T-helper 2 cell (primary cell): ENCODE measurements around the gene AKAP12.
A peak's percentile ranks its signal among the peaks of the same experiment; 100 is the strongest.
"Not testable (repeated sequence)": the region's sequence is repeated elsewhere in the genome, so short reads cannot be mapped to it uniquely, and the experiment has no call there.

Experiments used
- DNase-seq, 5 experiments: peaks; one replicate each; pipeline versions ENCODE4 v3.0.0 to v3.0.0-alpha.2; 2012 to 2022

AKAP12 gene

GRCh38 chr6:151315661-151316060 is 75.9 kb downstream of the AKAP12 start:
- not testable (repeated sequence) for DNase-seq

GRCh38 chr6:151317103-151317994 is 77.6 kb downstream of the AKAP12 start:
- DNase-seq, result no peak

- no peak for DNase-seq
Measured at GRCh38 chr6:151317995-151318365, 78.2 kb downstream of the AKAP12 start.

DNA sequence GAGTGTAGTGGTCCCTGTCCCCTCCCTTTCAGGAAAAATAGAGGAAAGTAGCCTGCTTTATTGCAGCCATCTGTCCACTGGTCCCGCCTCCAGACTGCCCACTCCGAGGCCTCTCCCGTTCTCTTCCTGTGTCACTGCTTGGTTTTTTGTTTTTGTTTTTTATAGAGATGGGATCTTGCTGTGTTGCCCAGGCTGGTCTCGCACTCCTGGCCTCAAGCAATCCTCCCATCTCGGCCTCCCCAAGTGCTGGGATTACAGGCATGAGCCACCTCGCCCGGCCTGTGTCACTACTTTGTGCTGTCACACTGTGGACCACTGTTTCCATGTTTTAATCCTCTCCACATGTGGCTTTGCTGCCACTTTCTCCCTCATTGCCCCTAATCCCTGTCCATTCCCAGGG is 80.4 kb downstream of the AKAP12 start:
- no peak for DNase-seq

DNA sequence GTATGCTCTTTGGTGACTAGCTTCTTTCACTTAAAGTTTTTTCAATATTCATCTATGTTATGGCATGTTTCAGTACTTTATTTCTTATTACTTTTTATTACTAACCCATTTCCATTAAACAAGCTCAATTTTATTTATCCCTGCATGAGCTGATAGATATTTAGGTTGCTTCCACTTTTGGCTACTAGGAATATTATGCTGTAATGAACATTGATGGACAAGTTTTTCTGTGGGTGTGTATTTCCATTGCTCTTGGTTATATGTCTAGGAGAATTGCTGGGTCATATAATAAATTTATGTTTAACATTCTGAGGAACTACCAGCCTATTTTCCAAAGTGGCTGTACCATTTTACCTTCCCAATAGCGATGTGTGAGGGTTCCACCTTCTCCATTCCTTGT is 81.7 kb downstream of the AKAP12 start:
- DNase-seq, result no peak

DNA sequence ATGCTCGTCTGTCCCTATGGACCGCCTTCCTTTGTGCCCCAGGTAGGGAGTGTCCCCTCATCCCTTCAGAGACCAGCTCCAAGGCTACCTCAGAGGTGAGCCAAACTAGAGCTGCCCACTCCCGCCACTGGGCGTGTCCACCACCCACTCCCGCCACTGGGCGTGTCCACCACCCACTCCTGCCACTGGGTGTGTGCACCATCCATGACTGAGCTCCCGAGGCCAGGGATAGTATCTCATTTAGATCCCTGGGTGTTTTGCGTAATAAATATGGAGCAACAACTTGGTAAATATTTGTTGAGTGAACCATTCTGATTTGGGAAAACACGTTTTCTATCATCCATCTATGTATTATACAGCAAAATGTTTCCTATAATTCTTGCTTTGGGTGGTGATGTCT is 82.8 kb downstream of the AKAP12 start:
- DNase-seq, result no peak

DNA sequence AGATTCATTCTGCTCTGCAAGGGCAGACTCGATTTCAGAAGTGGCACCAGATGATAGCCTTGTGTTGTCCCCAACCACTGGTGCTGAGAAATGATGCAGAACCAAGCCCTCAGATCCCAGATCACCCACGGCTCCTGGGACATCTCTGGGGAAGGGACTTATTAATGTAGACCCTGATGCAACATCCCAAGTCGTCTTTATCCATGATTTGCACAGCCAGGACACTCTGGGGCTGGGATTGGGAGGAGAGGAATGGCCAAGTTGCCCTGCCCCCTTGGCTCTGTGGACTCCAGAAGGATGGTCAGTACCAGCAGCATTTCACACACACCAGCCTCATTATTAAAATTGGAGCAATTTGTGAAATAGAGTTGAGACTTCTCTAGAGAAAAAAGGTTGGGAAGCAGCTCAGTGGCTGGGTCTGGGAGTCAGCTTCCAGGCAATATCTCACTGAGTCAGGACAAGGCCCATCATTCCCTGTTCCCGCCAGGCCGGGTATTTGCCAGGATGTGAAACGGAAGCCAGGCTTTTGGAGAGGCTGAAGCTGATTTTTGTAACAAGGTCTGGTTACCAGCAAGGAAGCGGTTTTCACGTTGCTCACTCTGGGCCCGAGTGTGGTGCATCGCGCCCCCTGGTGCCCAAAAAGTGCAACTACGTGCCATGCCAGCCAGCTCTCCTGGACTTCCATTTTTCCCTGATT is 84.2 kb downstream of the AKAP12 start:
- DNase-seq, result peak; percentile 41 to 71 (median 58)

DNA sequence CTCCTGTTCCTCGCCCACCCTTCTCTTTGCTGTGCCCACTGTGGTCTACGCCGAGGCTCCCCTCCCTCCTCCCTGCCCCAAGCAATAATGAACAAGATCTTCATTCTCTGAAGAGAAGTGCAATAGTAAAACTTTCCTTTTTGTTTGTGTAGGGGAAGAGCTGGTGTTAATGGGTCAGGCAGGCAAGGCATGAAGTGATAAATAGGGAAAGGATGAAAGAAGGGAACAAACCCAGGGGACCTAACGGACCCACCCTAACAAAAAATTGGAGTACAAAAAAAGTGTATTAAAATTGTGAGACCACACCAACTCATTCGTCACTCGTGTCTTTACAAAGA is 84.7 kb downstream of the AKAP12 start:
- DNase-seq, result no peak

- peak in 1 of 5 experiments; percentile 16 for DNase-seq
Measured at GRCh38 chr6:151325075-151326050, 85.6 kb downstream of the AKAP12 start.

- DNase-seq, result no peak
Measured at GRCh38 chr6:151326116-151326825, 86.5 kb downstream of the AKAP12 start.

GRCh38 chr6:151327101-151327500 is 87.3 kb downstream of the AKAP12 start:
- no peak for DNase-seq

DNA sequence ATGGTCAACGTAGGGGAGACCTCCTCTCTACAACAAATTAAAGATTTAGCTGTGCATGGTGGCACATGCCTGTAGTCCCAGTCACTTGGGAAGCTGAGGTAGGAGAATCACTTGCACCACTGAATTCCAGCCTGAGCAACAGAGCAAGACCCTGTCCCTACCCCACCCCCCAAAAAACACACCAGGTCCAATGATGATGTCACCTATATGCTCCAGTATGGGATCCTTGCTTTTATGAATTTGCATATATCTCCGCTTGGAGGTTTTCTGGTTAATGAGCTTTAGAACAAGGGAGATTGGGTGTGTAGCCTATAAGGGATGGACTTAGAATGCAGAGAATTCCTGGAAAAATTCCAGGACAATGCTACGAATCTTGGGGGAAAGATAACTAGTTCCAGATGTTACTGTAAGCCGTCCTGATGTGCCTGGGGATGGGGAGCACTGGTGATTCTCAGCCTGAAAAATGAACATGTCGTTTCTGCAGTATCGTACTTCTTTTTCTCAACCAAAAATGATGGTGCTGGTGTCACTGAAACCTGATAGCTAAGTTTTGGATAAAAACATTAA is 90.4 kb downstream of the AKAP12 start:
- no peak for DNase-seq

- no peak for DNase-seq
Measured at GRCh38 chr6:151335930-151336329, 96.2 kb downstream of the AKAP12 start.

- DNase-seq, result no peak
Measured at GRCh38 chr6:151338651-151339200, 99.0 kb downstream of the AKAP12 start.

DNA sequence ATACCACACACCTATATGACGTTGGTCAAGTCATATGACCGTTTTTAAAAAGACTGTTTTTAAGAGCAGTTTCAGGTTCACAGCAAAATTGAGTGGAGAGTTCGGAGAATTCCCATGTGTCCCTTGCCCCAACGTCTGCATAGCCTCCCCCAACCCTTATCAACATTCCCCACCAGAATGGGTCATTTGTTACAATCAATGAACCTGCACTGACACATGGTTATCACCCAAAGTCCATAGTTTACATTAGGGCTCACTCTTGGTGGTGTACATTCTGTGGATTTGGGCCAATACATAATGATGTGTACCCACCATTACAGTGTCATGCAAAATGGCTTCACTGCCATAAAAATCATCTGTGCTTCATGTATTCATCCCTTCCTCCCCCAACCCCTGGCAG is 99.6 kb downstream of the AKAP12 start:
- DNase-seq, result no peak

DNA sequence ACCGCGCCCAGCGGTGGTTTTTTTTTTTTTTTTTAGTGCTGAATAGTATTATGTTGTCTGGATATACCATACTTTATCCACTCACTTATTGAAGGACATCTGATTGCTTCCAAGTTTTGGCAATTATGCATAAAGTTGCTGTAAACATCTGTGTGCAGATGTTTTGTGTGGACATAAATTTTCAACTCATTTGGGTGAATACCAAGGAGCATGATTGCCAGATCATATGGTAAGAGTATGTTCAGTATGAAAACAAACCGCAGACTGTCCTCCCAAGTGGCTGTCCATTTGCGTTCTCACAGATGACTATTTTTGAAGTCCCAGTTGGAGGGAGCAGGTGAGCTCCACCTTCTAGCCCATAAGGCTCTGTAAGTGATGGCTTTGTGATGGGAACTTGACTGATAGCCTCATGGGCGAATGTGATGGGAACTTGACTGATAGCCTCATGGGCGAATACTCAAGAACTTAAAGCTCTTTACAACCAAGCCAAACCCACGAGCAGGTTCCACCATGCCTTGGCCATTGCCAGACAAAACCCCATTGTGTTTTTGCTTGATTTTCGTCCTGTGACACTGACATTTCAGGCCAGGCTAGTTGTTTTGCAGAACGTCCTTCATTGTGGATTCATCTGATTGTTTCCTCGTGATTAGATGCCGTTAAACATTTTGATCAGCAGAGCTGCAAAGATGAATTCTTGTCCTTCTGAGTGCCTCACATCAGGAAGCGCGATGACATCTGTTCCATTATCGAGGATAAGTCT is 100.6 kb downstream of the AKAP12 start:
- no peak for DNase-seq

GRCh38 chr6:151341476-151342195 is 101.9 kb downstream of the AKAP12 start:
- DNase-seq, result no peak

GRCh38 chr6:151342750-151343149 is 103.0 kb downstream of the AKAP12 start:
- not testable (repeated sequence) for DNase-seq

- no peak for DNase-seq
Measured at GRCh38 chr6:151349651-151350270, 110.0 kb downstream of the AKAP12 start.
